K562 (cell line): Measurements from ENCODE around the gene ACHE. TPM values are rescaled to one million over a fixed set of nuclear protein-coding genes. Genes with fewer than 3 reads are reported as not detected.

ENCODE experiments used
- ATAC-seq: fragments of 200-7000 bp; cut with Tn5 transposase; 3 replicates; pipeline ENCODE4 v1.9.1; 2020; ENCODE audit warnings: moderate library complexity
- BruUV-seq: library from RNA; stranded (reverse); fragments of 400-500 nt; replicated peaks from 2 replicates; lab custom pipeline; 2021; lab: Mats Ljungman, UMichigan
- CTCF ChIA-PET: fragments of 300-600 bp; formaldehyde crosslinking; extraction: SDS; loops from one replicate; lab custom pipeline; 2021; ENCODE audit warnings: low intra/inter-chr PET ratio; lab: Yijun Ruan, JAX
- POLR2A ChIA-PET: fragments of 300-600, 350-650 bp; sonication (Branson Sonifier 250); formaldehyde crosslinking; extraction: SDS; loops from one replicate; lab custom pipeline; 2021; ENCODE audit warnings: antibody characterized with exemption, inconsistent platforms; lab: Yijun Ruan, JAX
- DNase-seq, 4 experiments: peaks; one replicate each; pipeline versions ENCODE4 v3.0.0 to v3.0.0-alpha.2; 2011 to 2018; ENCODE audit warnings: low spot score in 3 of 4, mixed read lengths in 3 of 4; ENCODE audit errors: extremely low read depth in 1 of 4
- FAIRE-seq: peaks from 2 replicates; lab custom pipeline; 2011; peaks lifted over from hg19 to GRCh38; lab: Jason Lieb, UNC
- H2AFZ ChIP-seq: 2 replicates; pipeline ENCODE4 v1.6.0; 2011; ENCODE audit warnings: low read depth, low read length, control low read depth, inconsistent platforms
- H3K27ac ChIP-seq: fragments of 200-600 bp; 3 replicates; pipeline ENCODE4 v1.8.0; 2011; ENCODE audit warnings: low read depth, mild to moderate bottlenecking, control low read depth, inconsistent platforms, low read length, moderate library complexity, mixed read lengths; ENCODE audit errors: extremely low read depth
- H3K27me3 ChIP-seq, 2 experiments: fragments of 300-600 bp in 1 of 2; 2 replicates in 1 of 2; 3 replicates in 1 of 2; pipeline versions ENCODE4 v1.6.0 to v1.8.0; 2011; ENCODE audit warnings: inconsistent platforms in 2 of 2, low read length in 2 of 2, mild to moderate bottlenecking in 1 of 2, mixed read lengths in 1 of 2, moderate library complexity in 1 of 2; ENCODE audit not compliant: control insufficient read depth in 2 of 2, insufficient read depth in 2 of 2
- H3K36me3 ChIP-seq: fragments of 300-600 bp; 3 replicates; pipeline ENCODE4 v1.8.0; 2011; ENCODE audit warnings: mild to moderate bottlenecking, low read length, inconsistent platforms; ENCODE audit not compliant: control insufficient read depth, insufficient read depth
- H3K4me1 ChIP-seq, 2 experiments: fragments of 200-600 bp in 1 of 2; replicated peaks in 1 of 2; 2 replicates in 1 of 2; 3 replicates in 1 of 2; pipeline versions ENCODE4 v1.5.1 to v1.8.0; 2011; ENCODE audit warnings: inconsistent platforms in 2 of 2, low read length in 2 of 2, mild to moderate bottlenecking in 1 of 2, mixed read lengths in 1 of 2, moderate library complexity in 1 of 2; ENCODE audit not compliant: control insufficient read depth in 2 of 2, insufficient read depth in 2 of 2
- H3K4me2 ChIP-seq: 2 replicates; pipeline ENCODE4 v1.6.1; 2011; ENCODE audit warnings: low read length, control low read depth, inconsistent platforms, mixed read lengths; ENCODE audit not compliant: insufficient read depth
- H3K4me3 ChIP-seq: fragments of 200-600 bp; sonication (generic), shearing (Covaris generic); 2 replicates; pipeline ENCODE4 v1.5.1; 2016; ENCODE audit warnings: control low read depth, inconsistent platforms
- H3K79me2 ChIP-seq: fragments of 200-600 bp; 3 replicates; pipeline ENCODE4 v1.8.0; 2011; ENCODE audit warnings: low read length, inconsistent platforms; ENCODE audit not compliant: control insufficient read depth, insufficient read depth
- H3K9ac ChIP-seq, 2 experiments: 2 replicates each; pipeline versions ENCODE4 v1.6.0 to v1.6.1; 2011; ENCODE audit warnings: low read depth in 2 of 2, low read length in 2 of 2, control low read depth in 1 of 2, inconsistent platforms in 1 of 2, mild to moderate bottlenecking in 1 of 2, mixed read lengths in 1 of 2; ENCODE audit not compliant: insufficient read depth in 1 of 2
- H3K9me1 ChIP-seq: one replicate; pipeline ENCODE4 v1.6.0; 2011; ENCODE audit warnings: inconsistent platforms, mild to moderate bottlenecking, low read length, moderate library complexity; ENCODE audit not compliant: control insufficient read depth, insufficient read depth
- H3K9me3 ChIP-seq: replicated peaks from 2 replicates; pipeline ENCODE4 v1.5.1; 2011; ENCODE audit warnings: low read depth, low read length, inconsistent platforms; ENCODE audit not compliant: control insufficient read depth, insufficient read depth
- H4K20me1 ChIP-seq: replicated peaks from 2 replicates; pipeline ENCODE4 v1.6.1; 2011; ENCODE audit warnings: low read length, inconsistent platforms, mixed read lengths; ENCODE audit not compliant: control insufficient read depth, insufficient read depth
- EWSR1 ChIP-seq: fragments of 450-650 bp; IDR thresholded peaks from 2 replicates; pipeline ENCODE4 v1.6.1; 2018; ENCODE audit warnings: borderline replicate concordance, mild to moderate bottlenecking, low read depth, moderate library complexity; ENCODE audit not compliant: partially characterized antibody
- HES1 ChIP-seq: fragments of 450-650 bp; IDR thresholded peaks from 2 replicates; pipeline ENCODE4 v1.6.1; 2016; ENCODE audit warnings: low read depth, mild to moderate bottlenecking, moderate library complexity
- HNRNPK ChIP-seq: fragments of 200-400 bp; formaldehyde crosslinking; IDR thresholded peaks from one replicate; pipeline ENCODE4 v1.6.1; 2018; ENCODE audit warnings: mild to moderate bottlenecking, low read depth, low read length; ENCODE audit not compliant: poor library complexity, severe bottlenecking
- MLX ChIP-seq, 2 experiments: fragments of 450-650 bp in 1 of 2; sonication (generic) in 1 of 2; formaldehyde crosslinking; conservative IDR thresholded peaks; 2 replicates each; pipeline versions ENCODE4 v1.4.0 to v1.8.1; 2020 to 2022; ENCODE audit warnings: mild to moderate bottlenecking in 1 of 2, missing genetic modification reagents in 1 of 2
- PCBP2 ChIP-seq: fragments of 200-400 bp; formaldehyde crosslinking; IDR thresholded peaks from 2 replicates; pipeline ENCODE4 v1.6.1; 2018; ENCODE audit warnings: low read length, low read depth, mild to moderate bottlenecking, moderate library complexity; ENCODE audit not compliant: poor library complexity, severe bottlenecking
- RBM25 ChIP-seq: fragments of 200-400 bp; formaldehyde crosslinking; IDR thresholded peaks from 2 replicates; pipeline ENCODE4 v1.6.1; 2018; ENCODE audit warnings: low read length, low read depth, moderate library complexity; ENCODE audit not compliant: severe bottlenecking
- STAT5B ChIP-seq: fragments of 250-450 bp; sonication (Bioruptor Pico); IDR thresholded peaks from 2 replicates; pipeline ENCODE4 v1.8.0; 2021; ENCODE audit warnings: mild to moderate bottlenecking, inconsistent platforms
- VEZF1 ChIP-seq: fragments of 200-800 bp; sonication (Bioruptor generic); IDR thresholded peaks from 2 replicates; pipeline ENCODE4 v1.6.1; 2017; ENCODE audit warnings: missing genetic modification characterization, missing compliant biosample characterization
- ZNF12 ChIP-seq: sonication (generic); formaldehyde crosslinking; IDR thresholded peaks from 2 replicates; pipeline ENCODE4 v1.4.0; 2020; ENCODE audit warnings: mild to moderate bottlenecking, missing genetic modification reagents
- WGBS: fragments of 100-300 bp; shearing (Covaris generic); methylation state at CpG from one replicate; pipeline ENCODE4 v1.1.6; 2016; ENCODE audit warnings: low coverage, mixed read lengths; ENCODE audit not compliant: insufficient coverage; ENCODE audit errors: missing lambda C conversion rate; 5-methylcytosine and 5-hydroxymethylcytosine counted together
- in situ Hi-C: fragments of 300-500 bp; cut with MboI; formaldehyde crosslinking; loops from 4 replicates; pipeline ENCODE4 v1.15.0; 2018; ENCODE audit warnings: inconsistent platforms, mixed read lengths
- intact Hi-C: fragments of 100-400 bp; cut with micrococcal nuclease; formaldehyde crosslinking; loops from 2 replicates; pipeline ENCODE4 v1.14.2; 2022
- polyA plus RNA-seq, 8 experiments: library from polyadenylated mRNA; depleted of rRNA in 4 of 8; stranded (reverse) in 5 of 8; unstranded in 3 of 8; fragments of >200 nt; fragmentation: Nextera tagmentation in 2 of 8; fragmentation: Illumina TruSeq in 1 of 8; extraction: Ambion mirVana in 2 of 8; extraction: Trizol in 1 of 8; gene quantifications; 2 replicates each; pipeline versions ENCODE4 v1.2.1 to v1.2.3, GENCODE V29; 2011 to 2014; ENCODE audit warnings: inconsistent platforms in 1 of 8, missing spikeins in 1 of 8
- total RNA-seq, 7 experiments: library from RNA; depleted of rRNA in 6 of 7; stranded (reverse); fragments of >200 nt in 6 of 7; fragmentation: Illumina TruSeq in 2 of 7; extraction: Trizol in 2 of 7; gene quantifications; 2 replicates each; pipeline versions ENCODE4 v1.2.1 to v1.2.3, GENCODE V29; 2011 to 2021; ENCODE audit warnings: low replicate concordance in 1 of 7

ACHE gene
- total and polyA plus RNA-seq, 9 of the 15 experiments (the other 6 are each of a cell fraction or from before 2014, with no cell fraction given), result 0.04 to 8.8 (median 1.9) TPM

GRCh38 chr7:100873599-100874299, 21.9 kb downstream of the ACHE start (continued):
- TF ChIP-seq ZNF12 (CRISPR knock-in tag) (0 out of 2 replicates have a peak, but pooled peaks have one; percentile 5), STAT5B (CRISPR knock-in tag) (no peak), HNRNPK (no peak), EWSR1 (no peak)

- CTCF ChIA-PET, result no interaction called here
- peak; percentile 57 to 75 (median 66) for DNase-seq
- H3K79me2 ChIP-seq, result peaks cover 31% of the 10 kb centered on the region
- H3K27ac ChIP-seq, result peak overlapping the region; percentile 97
- under 1% methylated on average over 26 of the region's 27 CpGs for WGBS
- ATAC-seq, result peak; percentile 41
- in situ Hi-C loops (no loop called here), intact Hi-C loops (no loop called here)
- peak overlapping the region; percentile 90 for H3K4me3 ChIP-seq
- POLR2A ChIA-PET, result interaction anchor here (0.7 to 1.0 kb wide), 2 partner anchors 21 to 140 kb away, joined by 3 read pairs; partner anchors contain the start of gene UFSP1
- H3K4me2 ChIP-seq, result peak overlapping the region; percentile 95
- H4K20me1 ChIP-seq, result no peaks in the 10 kb centered on the region
- H3K9ac ChIP-seq, result peak overlapping the region; percentile 98
- no peaks in the 10 kb centered on the region for H3K27me3 ChIP-seq
- peaks cover 48% of the 10 kb centered on the region; the same call in 2 of the 3 replicates for H3K36me3 ChIP-seq
- BruUV-seq, result no TSS peak
- no peaks in the 10 kb centered on the region for H3K9me3 ChIP-seq
- no peaks in the 10 kb centered on the region for H3K9me1 ChIP-seq
- H3K4me1 ChIP-seq, result peaks cover 18 to 48% of the 10 kb centered on the region in 2 experiments
- H2AFZ ChIP-seq, result peak overlapping the region; percentile 82
- peak; percentile 35 for FAIRE-seq
- no peak for TF ChIP-seq RBM25
- no peak for TF ChIP-seq MLX (CRISPR knock-in tag; conservative IDR thresholded peaks at IDR 0.05)
- TF ChIP-seq HES1, result no peak
- TF ChIP-seq VEZF1 (CRISPR knock-in tag), result no peak
- no peak for TF ChIP-seq PCBP2
Observed at GRCh38 chr7:100867776-100868485, 27.8 kb downstream of the ACHE start.
